HG02678 (cell line): Measurements from ENCODE around the gene PAX9.
"Not testable (repeated sequence)": the region's sequence is repeated elsewhere in the genome, so short reads cannot be mapped to it uniquely, and the experiment has no call there.

Experiments
- ATAC-seq: cut with Tn5 transposase; IDR thresholded peaks from one replicate; pipeline ENCODE4 v1.9.1; 2021; ENCODE audit warnings: mild to moderate bottlenecking, moderate library complexity; ENCODE audit not compliant: unreplicated experiment

The PAX9 gene

DNA sequence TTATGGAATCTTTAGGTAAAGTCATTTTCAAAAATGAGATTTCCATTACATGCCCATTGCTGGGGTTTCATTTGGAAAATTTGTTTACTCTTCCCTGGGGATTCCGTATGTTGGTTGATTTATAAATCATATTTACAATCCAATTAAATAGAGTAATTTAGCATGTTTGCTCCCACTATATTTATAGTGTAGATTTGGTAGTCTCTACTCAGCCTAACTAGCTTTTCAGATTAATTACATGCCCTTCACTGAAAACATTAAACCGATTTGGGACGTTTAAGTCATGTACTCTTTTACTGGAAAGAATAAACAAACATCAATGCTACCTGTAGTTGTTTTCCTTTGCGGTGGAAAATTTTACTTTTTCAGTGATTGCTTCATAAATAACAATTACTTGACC is 10.4 kb downstream of the PAX9 start:
- no peak for ATAC-seq

DNA sequence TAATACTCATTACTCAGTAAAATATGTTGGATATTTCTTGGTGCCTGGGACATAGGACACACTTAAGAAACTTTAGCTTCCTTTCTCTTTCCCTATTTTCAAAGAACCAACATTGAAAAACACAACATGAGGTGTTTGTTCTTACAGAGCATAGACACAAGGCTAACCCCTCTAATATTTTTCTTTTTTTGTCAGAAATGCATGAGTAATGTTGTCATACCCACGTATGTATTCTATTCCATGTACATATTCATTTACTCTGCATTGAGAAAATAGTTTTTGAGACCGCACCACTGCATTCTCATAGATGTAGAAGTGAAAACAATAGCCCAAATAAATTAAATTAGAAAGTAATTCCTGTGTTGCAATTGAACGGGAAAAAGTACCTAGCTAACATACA is 13.0 kb downstream of the PAX9 start:
- no peak for ATAC-seq

DNA sequence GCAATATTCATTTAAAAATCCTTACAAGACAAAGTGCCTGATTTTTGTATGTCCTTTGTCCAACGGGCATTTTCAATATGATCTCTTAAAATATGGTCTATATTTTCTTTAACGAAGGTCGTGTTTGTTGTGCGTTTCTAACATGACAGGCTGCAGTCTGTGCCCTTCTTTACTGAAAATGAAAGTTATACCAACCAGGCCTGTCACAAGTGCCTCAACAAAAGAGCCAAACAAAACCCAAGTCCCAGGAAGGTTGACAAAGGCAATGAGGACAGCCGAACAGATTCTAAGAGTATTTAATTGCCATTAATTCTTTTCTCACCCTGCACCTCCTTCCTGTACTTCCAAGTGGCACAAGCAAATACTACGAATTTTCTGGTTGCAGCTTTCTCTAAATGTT is 13.9 kb downstream of the PAX9 start:
- no peak for ATAC-seq

DNA sequence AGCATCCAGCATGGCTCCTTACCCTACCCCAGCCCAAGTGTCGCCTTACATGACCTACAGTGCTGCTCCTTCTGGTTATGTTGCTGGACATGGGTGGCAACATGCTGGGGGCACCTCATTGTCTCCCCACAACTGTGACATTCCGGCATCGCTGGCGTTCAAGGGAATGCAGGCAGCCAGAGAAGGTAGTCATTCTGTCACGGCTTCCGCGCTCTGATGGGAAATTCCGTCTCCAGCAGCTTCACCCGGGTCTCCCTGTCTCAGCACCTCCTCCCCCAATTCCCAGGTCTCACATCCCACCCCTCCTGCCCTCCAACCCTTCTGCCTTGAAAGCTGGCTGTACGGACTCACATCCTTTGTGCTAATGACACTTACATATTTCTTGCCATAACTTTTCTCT is 14.6 kb downstream of the PAX9 start:
- no peak for ATAC-seq

DNA sequence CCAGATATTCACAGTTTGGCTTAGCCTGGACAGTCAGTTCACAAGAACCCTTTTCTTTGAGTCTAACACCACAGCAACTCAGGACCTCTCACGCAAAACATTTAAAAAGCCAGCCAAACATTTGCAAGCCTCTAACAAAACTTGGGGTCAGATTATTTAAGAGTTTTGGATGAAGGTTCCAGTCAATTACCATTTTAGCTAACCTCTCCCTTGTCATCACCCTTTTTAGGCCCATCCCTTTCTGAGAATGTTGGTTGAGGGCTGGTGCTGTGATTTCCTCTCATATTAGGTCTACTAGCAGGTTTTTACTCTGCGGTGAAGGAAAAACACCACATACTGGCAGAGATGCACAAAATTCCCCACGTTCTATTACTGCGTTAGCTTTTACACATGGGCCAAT is 20.7 kb downstream of the PAX9 start:
- no peak for ATAC-seq

DNA sequence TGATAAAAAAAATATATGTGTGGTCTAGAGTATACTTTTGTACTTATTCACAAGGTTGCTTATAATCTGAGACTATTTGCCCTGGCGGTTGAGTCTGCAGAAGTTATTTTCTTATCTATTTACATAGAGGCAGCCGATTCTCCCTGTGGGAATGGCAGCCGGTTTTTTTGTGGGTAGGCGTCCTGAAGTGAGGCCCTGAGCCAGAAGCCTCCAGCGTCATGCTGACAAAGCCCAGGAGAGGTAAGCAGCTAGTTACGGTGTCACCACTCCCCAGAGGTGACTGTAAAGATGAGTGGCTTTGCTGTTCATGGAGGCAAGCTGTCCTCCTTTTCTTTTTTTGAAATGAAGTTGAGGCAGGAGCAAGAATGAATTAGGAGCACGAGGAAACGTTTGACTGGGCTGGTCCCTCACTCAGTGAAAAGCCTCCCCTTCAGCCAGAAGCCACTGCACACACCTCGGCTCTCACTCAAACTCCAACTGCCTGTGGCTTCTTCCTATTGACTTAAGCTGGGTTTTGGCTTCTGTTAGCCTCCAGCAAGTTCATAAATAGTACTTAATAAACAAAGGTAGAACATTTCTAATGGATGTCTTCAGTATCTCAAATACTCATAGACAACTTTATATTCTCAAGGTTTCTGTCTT is 21.5 kb downstream of the PAX9 start:
- no peak for ATAC-seq

DNA sequence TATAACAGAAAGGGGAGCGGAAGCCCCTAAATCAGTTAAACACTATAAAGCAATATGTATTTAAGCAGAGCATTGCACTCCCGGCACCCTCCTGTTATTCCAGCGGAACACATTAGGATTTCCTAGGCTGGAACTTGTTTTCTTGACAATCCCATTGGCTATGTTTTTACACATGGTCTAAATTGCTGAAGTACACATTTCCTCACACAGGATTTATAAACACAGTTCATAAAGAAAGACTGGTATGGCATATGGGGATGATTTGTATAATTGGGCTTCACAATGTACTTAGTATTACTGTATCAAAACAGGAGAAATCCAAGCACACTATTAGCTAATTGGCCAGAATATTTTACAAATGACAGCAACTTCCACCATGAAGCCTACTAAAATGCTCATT is 23.3 kb downstream of the PAX9 start:
- no peak for ATAC-seq

DNA sequence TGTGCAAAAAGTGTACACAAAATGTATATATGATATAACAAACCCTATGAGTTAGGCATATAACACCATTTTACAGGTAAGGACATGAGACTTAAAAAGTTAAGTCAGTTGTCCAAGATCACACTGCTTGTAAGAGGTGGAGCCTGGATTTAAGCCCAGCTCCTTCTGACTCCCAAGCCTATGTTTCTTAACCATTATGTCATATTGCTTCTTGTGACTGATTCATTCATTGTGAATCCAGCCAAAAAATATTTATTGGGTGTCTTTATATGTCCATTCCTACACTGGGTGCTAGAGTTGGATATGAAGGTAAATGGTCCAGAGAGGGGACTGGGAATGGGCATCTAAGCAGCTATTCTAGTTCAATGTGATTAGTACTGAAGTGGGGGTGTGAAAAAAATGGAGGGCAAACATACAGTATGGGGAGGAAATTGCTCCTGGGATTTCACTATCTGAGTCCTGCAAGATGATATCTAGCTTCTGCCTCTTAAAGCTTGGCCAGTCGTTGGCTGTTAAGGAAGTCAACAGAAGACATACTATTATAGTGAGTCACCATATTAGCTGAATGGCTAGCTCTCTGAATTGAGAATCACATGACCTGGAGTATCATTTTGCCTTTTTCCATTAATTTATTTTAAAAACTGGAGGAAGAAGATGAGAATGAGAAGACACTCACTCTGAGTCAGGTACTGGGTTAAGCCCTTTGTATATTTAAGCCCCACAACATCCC is 28.8 kb downstream of the PAX9 start:
- no peak for ATAC-seq

DNA sequence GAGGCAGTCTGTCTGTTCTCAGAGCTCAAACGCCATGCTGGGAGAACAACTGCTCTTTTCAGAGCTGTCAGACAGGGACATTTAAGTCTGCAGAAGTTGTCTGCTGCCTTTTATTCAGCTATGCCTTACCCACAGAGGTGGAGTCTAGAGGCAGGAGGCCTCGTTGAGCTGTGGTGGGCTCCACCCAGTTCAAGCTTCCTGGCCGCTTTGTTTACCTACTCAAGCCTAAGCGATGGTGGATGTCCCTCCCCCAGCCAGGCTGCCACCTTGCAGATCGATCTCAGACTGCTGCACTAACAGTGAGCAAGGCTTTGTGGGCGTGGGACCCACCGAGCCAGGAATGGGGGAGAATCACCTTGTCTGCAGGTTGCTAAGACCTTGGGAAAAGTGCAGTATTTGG is 37.8 kb downstream of the PAX9 start:
- ATAC-seq: not testable (repeated sequence)

DNA sequence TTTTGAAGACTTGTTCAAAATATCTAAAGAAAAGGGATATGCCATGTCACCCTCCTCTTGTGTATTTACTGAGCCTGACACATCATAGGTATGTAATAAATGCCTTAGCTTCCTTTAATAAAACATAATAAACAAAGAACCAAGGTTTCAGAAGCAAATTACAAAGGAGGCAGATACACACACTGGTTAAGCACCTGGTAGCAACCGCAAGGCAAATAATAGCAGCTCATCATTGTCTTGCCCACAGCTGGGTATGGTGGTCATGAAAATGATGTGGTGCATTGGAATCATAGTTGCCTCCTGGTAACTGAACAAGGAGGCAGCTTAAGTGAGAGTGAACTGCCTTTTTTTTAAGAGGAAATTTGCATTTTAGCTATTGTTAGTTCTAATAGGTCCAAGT is 39.0 kb downstream of the PAX9 start:
- no peak for ATAC-seq

DNA sequence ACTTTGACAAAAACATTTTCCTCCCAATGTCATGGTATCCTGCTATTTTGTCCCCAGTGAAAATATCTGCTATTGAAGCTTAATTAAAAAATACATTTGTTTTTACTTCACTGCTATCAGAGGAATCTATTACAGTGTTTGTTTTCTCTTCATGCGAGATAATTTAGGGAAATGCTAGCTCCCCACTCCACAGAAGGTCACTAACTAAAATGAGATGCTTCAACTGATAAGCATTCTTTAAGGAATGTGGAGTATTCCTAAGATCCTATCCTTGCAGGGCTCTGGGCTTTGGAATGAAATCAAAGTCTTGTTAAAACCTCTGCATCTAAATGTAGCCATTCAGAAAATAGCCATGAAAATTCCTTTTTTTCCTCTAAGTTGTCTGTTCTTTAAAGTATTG is 39.5 kb downstream of the PAX9 start:
- no peak for ATAC-seq

DNA sequence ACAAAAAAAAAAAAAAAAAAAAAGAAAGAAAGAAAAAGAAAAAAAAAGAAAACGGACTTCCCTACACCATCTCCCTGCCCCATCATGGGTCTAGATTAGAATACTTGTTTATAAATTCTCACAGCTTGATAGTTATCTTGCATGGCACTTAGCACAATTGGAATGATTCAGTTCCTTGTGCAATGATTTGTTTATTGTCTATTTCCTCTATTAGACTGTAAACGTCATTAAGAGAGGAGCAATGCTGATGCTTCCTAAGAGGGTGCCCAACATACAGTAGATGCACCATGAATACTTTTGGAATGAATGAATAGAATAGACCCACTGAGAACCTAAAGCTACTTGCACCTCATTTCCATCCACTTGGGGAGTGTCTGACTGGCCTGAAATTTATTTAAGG is 40.8 kb downstream of the PAX9 start:
- no peak for ATAC-seq

DNA sequence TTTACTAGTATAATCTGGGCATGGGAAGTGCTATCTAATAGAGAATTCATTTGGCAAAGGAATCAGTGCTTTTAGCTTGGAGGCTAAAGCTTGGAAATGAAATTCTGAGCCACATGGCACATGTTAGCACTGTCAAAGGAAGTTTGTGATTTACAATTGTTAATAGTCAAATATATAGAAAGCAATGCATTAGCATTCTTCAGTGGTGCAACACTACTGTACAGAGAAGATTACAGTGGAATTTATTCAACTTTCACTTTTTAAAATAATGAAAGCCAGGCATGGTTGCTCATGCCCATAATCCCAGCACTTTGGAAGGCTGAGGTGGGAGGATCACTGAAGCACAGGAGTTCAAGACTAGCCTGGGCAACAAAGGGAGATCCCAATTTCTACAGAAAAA is 45.9 kb downstream of the PAX9 start:
- ATAC-seq: no peak

DNA sequence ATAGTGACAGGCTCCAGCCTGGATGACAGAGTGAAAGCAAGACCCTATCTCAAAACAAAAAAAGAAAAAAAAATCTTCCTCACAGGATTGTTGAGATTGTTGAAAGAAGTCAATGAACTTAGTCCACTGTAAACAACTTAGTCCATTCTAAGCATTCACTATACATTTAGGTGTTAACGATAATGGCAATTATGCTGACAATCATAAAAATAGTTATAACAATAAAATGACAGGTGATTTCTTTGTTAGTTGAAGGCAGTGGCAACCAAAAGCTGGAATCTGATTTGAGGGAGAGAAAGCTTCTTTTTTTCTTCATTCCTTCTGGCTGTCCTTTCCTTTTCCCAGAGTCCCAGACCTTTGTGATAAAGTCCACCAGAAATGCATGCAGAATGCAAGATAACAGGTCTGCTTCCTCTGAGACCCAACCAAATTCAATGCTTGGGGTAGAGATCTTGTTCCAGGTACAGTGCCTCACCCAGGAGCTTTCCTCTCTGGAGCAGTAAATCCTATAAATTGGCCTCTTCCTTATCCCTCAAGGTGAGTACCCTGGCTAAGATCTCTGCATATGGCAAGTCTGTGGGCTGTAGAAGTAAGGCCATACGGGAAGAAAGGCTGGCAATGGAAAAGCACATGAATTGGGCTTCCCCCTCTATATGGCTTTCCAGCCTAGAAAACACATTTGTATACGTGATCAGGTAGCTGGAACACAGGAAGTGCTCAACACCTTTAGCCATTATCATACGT is 52.5 kb downstream of the PAX9 start:
- no peak for ATAC-seq

DNA sequence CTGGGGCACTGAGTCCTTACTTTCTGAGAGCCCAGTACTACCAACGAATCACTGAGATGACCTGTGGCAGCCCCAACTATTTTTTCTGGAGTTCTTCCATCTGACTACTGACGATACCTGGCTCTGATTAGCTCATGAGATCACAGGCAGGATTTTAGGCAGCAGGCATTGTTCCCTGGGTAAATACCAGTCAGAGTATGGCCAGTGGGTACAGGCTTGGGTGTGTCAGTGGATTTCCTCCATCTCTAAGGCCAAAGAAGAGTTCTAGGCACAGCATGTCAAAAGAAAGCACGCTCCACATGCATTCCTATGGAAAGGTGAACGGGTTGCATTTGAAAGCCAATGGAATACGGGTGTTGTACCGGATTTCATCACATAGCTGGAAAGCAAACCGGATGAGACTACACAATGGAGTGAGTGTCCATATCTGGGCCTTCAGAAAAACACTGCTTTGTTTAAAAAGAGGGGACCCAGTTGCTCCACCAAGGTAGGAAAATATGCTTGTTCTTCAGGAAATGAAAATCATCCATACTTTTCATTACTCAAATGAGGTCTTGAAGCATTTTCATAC is 55.0 kb downstream of the PAX9 start:
- no peak for ATAC-seq

DNA sequence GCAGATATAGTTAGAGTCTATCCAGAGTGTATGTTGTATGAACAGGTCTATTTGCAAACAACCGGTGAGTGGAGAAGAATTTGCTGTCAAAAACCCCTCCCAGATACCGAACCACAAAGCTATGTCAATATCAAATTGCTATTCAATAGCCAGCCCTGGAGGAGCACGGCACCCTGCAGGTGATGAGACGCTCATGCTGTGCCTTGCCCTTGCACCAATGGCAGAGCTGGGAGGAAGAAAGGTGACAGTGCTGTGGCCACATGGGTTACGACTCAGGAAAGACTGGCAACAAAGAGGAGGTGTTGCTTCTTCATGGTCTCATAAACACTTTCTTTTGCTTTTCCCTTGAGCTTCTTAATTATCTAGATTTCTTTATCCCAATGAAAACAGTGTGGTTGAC is 55.7 kb downstream of the PAX9 start:
- no peak for ATAC-seq

DNA sequence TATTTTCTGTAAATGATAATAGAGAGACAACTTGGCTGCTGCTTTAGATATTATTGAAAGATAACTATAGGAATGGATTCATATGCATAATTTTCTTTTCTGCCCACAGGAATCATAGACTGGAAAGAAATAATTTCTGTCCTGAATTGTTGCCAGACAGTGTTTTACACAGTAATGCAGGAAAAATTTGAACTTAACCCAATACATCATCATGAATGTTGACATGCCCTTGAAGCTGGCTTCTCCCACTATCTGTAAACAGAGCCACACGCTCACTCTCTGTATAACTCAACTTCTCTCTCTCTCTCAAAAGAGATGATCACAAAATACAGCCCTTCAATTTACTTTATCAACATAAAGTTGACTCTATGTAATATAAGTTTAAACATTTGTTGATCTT is 56.6 kb downstream of the PAX9 start:
- ATAC-seq: no peak

DNA sequence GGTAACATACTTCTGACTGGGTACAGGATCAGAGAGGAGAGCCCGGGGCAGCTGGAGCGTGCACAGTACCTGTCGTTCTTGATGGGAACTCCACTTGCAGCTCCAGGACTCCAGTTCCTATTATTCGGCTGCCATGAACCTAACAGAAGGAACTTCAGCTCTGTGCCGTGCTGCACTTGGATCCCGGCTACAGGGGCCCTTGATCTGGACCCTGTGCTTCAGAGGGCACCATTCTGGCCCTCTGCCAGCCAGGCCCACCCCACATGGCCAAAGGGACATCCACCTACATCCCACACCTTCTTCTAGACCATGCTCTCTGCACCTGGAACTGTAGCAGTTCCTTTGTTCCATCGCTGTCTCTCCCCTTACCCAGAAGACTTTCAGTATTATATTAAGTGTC is 58.2 kb downstream of the PAX9 start:
- no peak for ATAC-seq

DNA sequence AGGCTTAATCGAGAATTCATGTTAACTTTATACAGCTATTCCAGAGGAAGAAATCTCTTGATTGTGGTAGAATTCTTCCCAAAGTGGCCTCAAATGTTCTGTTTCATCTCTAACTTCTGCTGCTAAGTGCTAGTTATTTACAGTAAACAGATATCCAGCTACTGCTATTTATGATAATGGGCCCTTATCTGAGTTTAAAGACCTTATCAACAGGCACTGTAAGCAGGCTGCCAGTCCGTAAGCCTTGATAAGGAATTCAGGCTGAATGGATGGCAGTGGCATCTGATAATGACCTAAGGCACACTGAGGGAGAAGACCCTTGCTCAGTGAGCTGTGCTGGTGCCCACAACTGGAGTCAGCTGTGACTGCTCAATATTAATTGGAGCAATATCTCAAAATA is 59.0 kb downstream of the PAX9 start:
- ATAC-seq: no peak

DNA sequence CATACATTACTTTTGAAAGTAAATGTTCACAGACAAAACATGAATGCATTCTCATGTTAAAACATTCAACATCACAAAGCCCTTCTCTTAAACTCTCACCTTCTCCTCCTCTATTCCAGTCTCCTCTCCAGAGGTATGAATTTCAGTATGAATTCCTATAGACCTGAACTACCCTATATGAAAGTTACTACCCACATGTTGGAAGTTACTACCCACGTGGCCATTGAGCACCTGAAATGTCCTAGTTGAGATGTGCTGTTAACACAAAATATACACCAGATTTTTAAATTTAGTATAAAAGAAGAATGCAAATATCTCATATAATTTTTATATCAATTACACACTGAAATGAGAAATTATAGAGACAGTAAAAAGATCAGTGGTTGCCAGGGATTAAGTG is 60.2 kb downstream of the PAX9 start:
- no peak for ATAC-seq

DNA sequence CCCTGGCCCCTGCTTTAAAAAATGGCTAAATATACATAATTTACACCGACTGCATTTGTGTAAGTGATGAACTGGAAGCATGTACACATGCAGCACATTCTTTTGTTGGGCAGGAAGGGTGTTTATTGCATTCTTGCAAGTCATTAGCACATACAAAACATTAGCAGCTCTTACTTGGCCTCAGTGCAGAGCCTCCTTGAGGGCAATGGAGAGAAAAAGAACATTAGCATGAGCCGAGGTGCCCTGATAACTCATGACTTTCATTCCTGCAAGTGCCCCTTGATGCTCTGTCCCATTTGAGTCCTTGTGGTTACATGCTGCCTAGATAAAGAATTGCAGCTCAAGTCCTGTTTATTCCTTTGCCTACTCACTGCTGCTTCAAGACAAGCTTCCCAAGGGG is 61.9 kb downstream of the PAX9 start:
- ATAC-seq: no peak

DNA sequence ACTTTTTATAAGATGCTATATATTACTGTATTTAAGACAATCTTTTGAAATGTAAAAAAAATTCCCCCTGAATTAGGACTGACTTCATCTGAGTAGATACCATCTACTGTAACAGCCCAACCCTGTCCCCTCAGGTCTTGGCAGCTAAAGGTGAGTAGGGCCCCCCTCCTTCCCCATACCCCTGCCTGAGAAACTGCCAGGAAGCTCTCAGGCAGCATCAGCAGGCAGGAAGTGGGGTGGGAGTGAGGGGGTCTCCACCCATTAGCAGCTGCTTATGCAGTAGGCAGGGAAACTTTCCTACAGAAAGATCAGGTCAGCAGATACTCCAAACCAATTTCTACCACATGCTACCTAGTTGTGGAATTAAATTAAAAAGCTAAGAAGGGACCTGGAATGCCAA is 62.5 kb downstream of the PAX9 start:
- ATAC-seq: no peak
